HCT116 (cell line): ENCODE results near the gene REG1B. TPM values are rescaled to one million over a fixed set of nuclear protein-coding genes. Genes with fewer than 3 reads are reported as not detected.

Source experiments
- ATAC-seq: fragments of 200-7000 bp; cut with Tn5 transposase; 2 replicates; pipeline ENCODE4 v1.9.1; 2020; ENCODE audit warnings: mild to moderate bottlenecking, moderate library complexity
- BruUV-seq: library from RNA; stranded (reverse); fragments of 400-500 nt; replicated peaks from 2 replicates; lab custom pipeline; 2021; lab: Mats Ljungman, UMichigan
- CTCF ChIA-PET: fragments of 300-600 bp; sonication (Branson Sonifier 250); formaldehyde crosslinking; loops from one replicate; lab custom pipeline; 2021; ENCODE audit warnings: antibody characterized with exemption; lab: Charles Lee
- POLR2A ChIA-PET: fragments of 300-600, 350-600 bp; sonication (Branson Sonifier 250); formaldehyde crosslinking; loops from one replicate; lab custom pipeline; 2021; ENCODE audit warnings: antibody characterized with exemption; lab: Charles Lee
- RAD21 ChIA-PET, 2 experiments: fragments of 300-600 bp; sonication (Branson Sonifier 250); formaldehyde crosslinking; loops; one replicate each; lab custom pipeline; 2023; ENCODE audit warnings: low total read pairs in 2 of 2; ENCODE audit not compliant: uncharacterized antibody in 2 of 2, unreplicated experiment in 2 of 2, low non-redundant PET in 1 of 2; lab: Charles Lee
- DNase-seq: peaks from one replicate; pipeline ENCODE4 v3.0.0-alpha.2; 2010; ENCODE audit warnings: low read depth, low spot score
- H2AFZ ChIP-seq: fragments of 200-600 bp; shearing (Covaris generic), sonication (generic); 2 replicates; pipeline ENCODE4 v1.6.1; 2017; ENCODE audit warnings: low read depth, mixed run types, mixed read lengths, antibody characterized with exemption, low read length; ENCODE audit not compliant: poor library complexity, severe bottlenecking
- H3K27ac ChIP-seq: 2 replicates; pipeline ENCODE4 v1.5.1; 2012; ENCODE audit warnings: low read depth, low read length
- H3K27me3 ChIP-seq: fragments of 200-600 bp; sonication (generic); 2 replicates; pipeline ENCODE4 v1.6.1; 2016; ENCODE audit warnings: mixed run types, low read length, mixed read lengths; ENCODE audit not compliant: insufficient read depth
- H3K36me3 ChIP-seq, 2 experiments: fragments of 200-500 bp in 1 of 2; fragments of 200-600 bp in 1 of 2; sonication (Bioruptor generic) in 1 of 2; sonication (generic) in 1 of 2; 2 replicates each; pipeline versions ENCODE4 v1.5.1 to v1.6.1; 2014 to 2016; ENCODE audit warnings: low read length in 2 of 2, inconsistent platforms in 1 of 2, mixed read lengths in 1 of 2, mixed run types in 1 of 2; ENCODE audit not compliant: insufficient read depth in 2 of 2, control insufficient read depth in 1 of 2
- H3K4me1 ChIP-seq, 2 experiments: fragments of 200-600 bp in 1 of 2; sonication (generic) in 1 of 2; 2 replicates each; pipeline versions ENCODE4 v1.5.1 to v1.6.1; 2012 to 2017; ENCODE audit warnings: low read length in 2 of 2, inconsistent platforms in 1 of 2, mild to moderate bottlenecking in 1 of 2, mixed read lengths in 1 of 2, mixed run types in 1 of 2, moderate library complexity in 1 of 2; ENCODE audit not compliant: insufficient read depth in 2 of 2, control insufficient read depth in 1 of 2
- H3K4me2 ChIP-seq: fragments of 200-600 bp; sonication (generic); 2 replicates; pipeline ENCODE4 v1.6.1; 2017; ENCODE audit warnings: mixed run types, low read length, mixed read lengths
- H3K4me3 ChIP-seq, 2 experiments: fragments of 200-600 bp in 1 of 2; sonication (generic) in 1 of 2; replicated peaks in 1 of 2; 2 replicates each; pipeline ENCODE4 v1.5.1; 2011 to 2016; ENCODE audit warnings: low read length in 2 of 2, control low read depth in 1 of 2, low read depth in 1 of 2, mild to moderate bottlenecking in 1 of 2, mixed read lengths in 1 of 2, mixed run types in 1 of 2
- H3K79me2 ChIP-seq: fragments of 200-600 bp; sonication (generic); 2 replicates; pipeline ENCODE4 v1.6.1; 2017; ENCODE audit warnings: mild to moderate bottlenecking, mixed run types, low read length, moderate library complexity, mixed read lengths; ENCODE audit not compliant: insufficient read depth
- H3K9ac ChIP-seq: fragments of 200-600 bp; sonication (generic); 2 replicates; pipeline ENCODE4 v1.6.1; 2016; ENCODE audit warnings: low read length, mixed read lengths
- H3K9me2 ChIP-seq: fragments of 200-600 bp; sonication (generic), shearing (Covaris generic); 2 replicates; pipeline ENCODE4 v1.6.1; 2017; ENCODE audit warnings: mixed run types, mild to moderate bottlenecking, moderate library complexity; ENCODE audit not compliant: insufficient read depth
- H3K9me3 ChIP-seq, 2 experiments: fragments of 200-500 bp in 1 of 2; fragments of 200-600 bp in 1 of 2; sonication (Bioruptor generic) in 1 of 2; sonication (generic) in 1 of 2; 2 replicates each; pipeline ENCODE4 v1.6.1; 2014 to 2017; ENCODE audit warnings: low read length in 2 of 2, mixed read lengths in 2 of 2, inconsistent platforms in 1 of 2, low read depth in 1 of 2, mild to moderate bottlenecking in 1 of 2, mixed run types in 1 of 2, moderate library complexity in 1 of 2; ENCODE audit not compliant: control insufficient read depth in 1 of 2, insufficient read depth in 1 of 2
- H4K20me1 ChIP-seq: fragments of 200-600 bp; sonication (generic), shearing (Covaris generic); 2 replicates; pipeline ENCODE4 v1.6.1; 2017; ENCODE audit warnings: mixed run types, mild to moderate bottlenecking, moderate library complexity; ENCODE audit not compliant: insufficient read depth
- ATF3 ChIP-seq: IDR thresholded peaks from 2 replicates; pipeline ENCODE4 v1.6.1; 2012
- CBX3 ChIP-seq: IDR thresholded peaks from 2 replicates; pipeline ENCODE4 v1.6.1; 2012; ENCODE audit warnings: low read depth
- ELF1 ChIP-seq: IDR thresholded peaks from 2 replicates; pipeline ENCODE4 v1.6.1; 2012; ENCODE audit warnings: low read depth, borderline replicate concordance
- EZH2phosphoT487 ChIP-seq: fragments of 200-600 bp; IDR thresholded peaks from 2 replicates; pipeline ENCODE4 v1.6.1; 2018; ENCODE audit warnings: antibody characterized with exemption, borderline replicate concordance
- FOSL1 ChIP-seq: IDR thresholded peaks from 2 replicates; pipeline ENCODE4 v1.6.1; 2012; ENCODE audit warnings: low read depth
- SP1 ChIP-seq: IDR thresholded peaks from 2 replicates; pipeline ENCODE4 v1.6.1; 2012; ENCODE audit warnings: low read depth
- ZNF274 ChIP-seq: fragments of 200-500 bp; sonication (Bioruptor generic); IDR thresholded peaks from 2 replicates; pipeline ENCODE4 v1.6.1; 2014; ENCODE audit warnings: mild to moderate bottlenecking, low read depth, low read length, inconsistent platforms
- intact Hi-C: fragments of 100-400 bp; cut with micrococcal nuclease; formaldehyde crosslinking; loops from 2 replicates; pipeline ENCODE4 v1.10.0; 2022
- total RNA-seq: library from RNA; stranded (reverse); gene quantifications from one replicate; pipeline ENCODE4 v1.2.1, GENCODE V29; 2021; ENCODE audit not compliant: unreplicated experiment
- TF ChIP-seq, protein P1 (sequence below): IDR thresholded peaks from 2 replicates; pipeline ENCODE4 v1.6.1; 2012

REG1B gene
- total RNA-seq, 1 experiment from 2014 or later: 4.2 TPM

GRCh38 chr2:79082987-79083386 lies 4.8 kb downstream of the REG1B start:
- Histone ChIP-seq H3K4me3 (no peak overlapping the region), H3K9ac (no peak overlapping the region), H3K27me3 (no peaks in the 10 kb centered on the region), H3K9me3 (peaks cover 8 to 20% of the 10 kb centered on the region in 2 experiments; a peak in 2 of 4 replicates), H3K27ac (no peak overlapping the region), H4K20me1 (no peaks in the 10 kb centered on the region), H3K36me3 (no peaks in the 10 kb centered on the region), H3K4me1 (no peaks in the 10 kb centered on the region), H2AFZ (no peak overlapping the region), H3K9me2 (no peaks in the 10 kb centered on the region), H3K79me2 (no peaks in the 10 kb centered on the region), H3K4me2 (no peak overlapping the region)
- ChIA-PET RAD21 (no interaction called here), CTCF (no interaction called here), POLR2A (no interaction called here)
- no peak for ATAC-seq
- intact Hi-C loops: no loop called here
- TF ChIP-seq, protein P1, sequence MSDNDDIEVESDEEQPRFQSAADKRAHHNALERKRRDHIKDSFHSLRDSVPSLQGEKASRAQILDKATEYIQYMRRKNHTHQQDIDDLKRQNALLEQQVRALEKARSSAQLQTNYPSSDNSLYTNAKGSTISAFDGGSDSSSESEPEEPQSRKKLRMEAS: no peak
- TF ChIP-seq ATF3 (no peak), FOSL1 (no peak)
- no TSS peak for BruUV-seq
- no peak for DNase-seq

DNA sequence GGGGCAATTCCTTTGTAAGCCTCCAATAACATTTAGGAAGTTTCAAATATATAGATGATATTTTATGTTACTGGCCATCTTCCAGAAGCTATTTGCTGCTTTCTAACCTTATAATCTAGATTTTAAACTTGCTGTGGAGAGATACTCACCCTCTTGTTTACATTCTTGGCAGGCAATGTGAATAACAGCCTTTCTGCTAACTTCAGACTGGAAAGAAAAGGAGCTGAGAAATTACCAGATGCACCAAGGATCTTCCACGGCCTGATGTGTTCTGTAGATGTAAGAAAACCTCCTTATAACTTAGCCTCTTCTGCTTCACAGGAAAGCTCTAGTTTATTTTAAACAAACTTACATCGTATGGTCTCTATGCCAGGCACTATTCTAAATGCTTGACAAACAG lies 16.7 kb downstream of the REG1B start:
- RAD21 ChIA-PET: no interaction called here
- no peaks in the 10 kb centered on the region for H3K79me2 ChIP-seq
- H4K20me1 ChIP-seq: no peaks in the 10 kb centered on the region
- H2AFZ ChIP-seq: no peak overlapping the region
- no peak overlapping the region for H3K4me3 ChIP-seq
- ATAC-seq (no peak), DNase-seq (no peak)
- H3K9ac ChIP-seq: no peak overlapping the region
- H3K27ac ChIP-seq: no peak overlapping the region
- no TSS peak for BruUV-seq
- TF ChIP-seq ELF1 (no peak), ZNF274 (no peak), EZH2phosphoT487 (no peak), SP1 (no peak), ATF3 (no peak), CBX3 (no peak)
- TF ChIP-seq, protein P1: no peak
- POLR2A ChIA-PET: no interaction called here
- CTCF ChIA-PET: no interaction called here
- no peaks in the 10 kb centered on the region for H3K36me3 ChIP-seq
- no peaks in the 10 kb centered on the region for H3K27me3 ChIP-seq
- H3K4me2 ChIP-seq: no peak overlapping the region
- intact Hi-C loops: no loop called here
- H3K9me3 ChIP-seq: peaks cover 0 to 32% of the 10 kb centered on the region in 2 experiments; a peak in 2 of 4 replicates
- no peaks in the 10 kb centered on the region for H3K4me1 ChIP-seq
- no peaks in the 10 kb centered on the region for H3K9me2 ChIP-seq
